ENCODE measurements around the gene MROH9. TPM values are rescaled to one million over a fixed set of nuclear protein-coding genes. Genes with fewer than 3 reads are reported as not detected.

Gene MROH9
- total RNA-seq, 1 experiment from 2014 or later: not detected

GRCh38 chr1:171017426-171017825, 82.1 kb downstream of the MROH9 start:
- Histone ChIP-seq H3K79me2 (ENCODE audit: insufficient read depth, low read length) (no peaks in the 10 kb centered on the region), H3K9me3 (ENCODE audit: control insufficient read depth in 1 of 2, insufficient read depth in 1 of 2, low read depth in 1 of 2, low read length in 2 of 2) (no peaks in the 10 kb centered on the region), H3K27ac (ENCODE audit: low read depth, low read length) (no peak overlapping the region), H3K27me3 (ENCODE audit: insufficient read depth, low read length) (no peaks in the 10 kb centered on the region), H3K4me1 (ENCODE audit: control insufficient read depth in 1 of 2, insufficient read depth in 2 of 2, low read length in 2 of 2) (no peaks in the 10 kb centered on the region), H3K9me2 (ENCODE audit: insufficient read depth) (no peaks in the 10 kb centered on the region), H3K9ac (ENCODE audit: low read length) (no peak overlapping the region), H3K36me3 (ENCODE audit: control insufficient read depth in 1 of 2, insufficient read depth in 2 of 2, low read length in 2 of 2) (no peaks in the 10 kb centered on the region), H2AFZ (ENCODE audit: low read depth, low read length, poor library complexity, severe bottlenecking) (no peak overlapping the region), H4K20me1 (ENCODE audit: insufficient read depth) (no peaks in the 10 kb centered on the region), H3K4me2 (ENCODE audit: low read length) (no peak overlapping the region), H3K4me3 (replicated peaks in 1 of 2; ENCODE audit: low read depth in 1 of 2, low read length in 2 of 2) (no peak overlapping the region)
- intact Hi-C loops (cut with micrococcal nuclease): no loop called here
- no peak for ATAC-seq
- ChIA-PET POLR2A (no interaction called here), CTCF (no interaction called here), RAD21 (ENCODE audit: low non-redundant PET in 1 of 2, low total read pairs in 2 of 2, uncharacterized antibody in 2 of 2, unreplicated experiment in 2 of 2) (no interaction called here)
- no peak for TF ChIP-seq ZNF274 (IDR thresholded peaks at IDR 0.05; ENCODE audit: low read depth, low read length)
- TF ChIP-seq SIN3A (IDR thresholded peaks at IDR 0.05; ENCODE audit: low read depth): no peak
- no peak for TF ChIP-seq ELF1 (IDR thresholded peaks at IDR 0.05; ENCODE audit: borderline replicate concordance, low read depth)
- TF ChIP-seq ZFX (IDR thresholded peaks at IDR 0.05): no peak
- TF ChIP-seq ATF3 (IDR thresholded peaks at IDR 0.05): no peak
- no peak for TF ChIP-seq EZH2phosphoT487 (IDR thresholded peaks at IDR 0.05; ENCODE audit: borderline replicate concordance)
- TF ChIP-seq TCF7L2 (IDR thresholded peaks at IDR 0.05; ENCODE audit: borderline replicate concordance, extremely low read depth, insufficient read depth, insufficient read length): no peak
- BruUV-seq (replicated peaks): no TSS peak
- no peak for DNase-seq (ENCODE audit: low read depth, low spot score)

GRCh38 chr1:171019971-171020370, 84.6 kb downstream of the MROH9 start:
- no peaks in the 10 kb centered on the region for H3K4me1 ChIP-seq (ENCODE audit: control insufficient read depth in 1 of 2, insufficient read depth in 2 of 2, low read length in 2 of 2)
- no peak overlapping the region for H3K4me2 ChIP-seq (ENCODE audit: low read length)
- no peaks in the 10 kb centered on the region for H3K79me2 ChIP-seq (ENCODE audit: insufficient read depth, low read length)
- DNase-seq (ENCODE audit: low read depth, low spot score) (no peak), ATAC-seq (no peak)
- no peaks in the 10 kb centered on the region for H4K20me1 ChIP-seq (ENCODE audit: insufficient read depth)
- no peak overlapping the region for H2AFZ ChIP-seq (ENCODE audit: low read depth, low read length, poor library complexity, severe bottlenecking)
- ChIA-PET CTCF (no interaction called here), POLR2A (no interaction called here), RAD21 (ENCODE audit: low non-redundant PET in 1 of 2, low total read pairs in 2 of 2, uncharacterized antibody in 2 of 2, unreplicated experiment in 2 of 2) (no interaction called here)
- no peaks in the 10 kb centered on the region for H3K27me3 ChIP-seq (ENCODE audit: insufficient read depth, low read length)
- H3K9ac ChIP-seq (ENCODE audit: low read length): no peak overlapping the region
- H3K9me3 ChIP-seq (ENCODE audit: control insufficient read depth in 1 of 2, insufficient read depth in 1 of 2, low read depth in 1 of 2, low read length in 2 of 2): no peaks in the 10 kb centered on the region
- no peak overlapping the region for H3K4me3 ChIP-seq (replicated peaks in 1 of 2; ENCODE audit: low read depth in 1 of 2, low read length in 2 of 2)
- BruUV-seq (replicated peaks): no TSS peak
- H3K9me2 ChIP-seq (ENCODE audit: insufficient read depth): no peaks in the 10 kb centered on the region
- intact Hi-C loops (cut with micrococcal nuclease): no loop called here
- no peaks in the 10 kb centered on the region for H3K36me3 ChIP-seq (ENCODE audit: control insufficient read depth in 1 of 2, insufficient read depth in 2 of 2, low read length in 2 of 2)
- H3K27ac ChIP-seq (ENCODE audit: low read depth, low read length): no peak overlapping the region
- TF ChIP-seq, protein P1, sequence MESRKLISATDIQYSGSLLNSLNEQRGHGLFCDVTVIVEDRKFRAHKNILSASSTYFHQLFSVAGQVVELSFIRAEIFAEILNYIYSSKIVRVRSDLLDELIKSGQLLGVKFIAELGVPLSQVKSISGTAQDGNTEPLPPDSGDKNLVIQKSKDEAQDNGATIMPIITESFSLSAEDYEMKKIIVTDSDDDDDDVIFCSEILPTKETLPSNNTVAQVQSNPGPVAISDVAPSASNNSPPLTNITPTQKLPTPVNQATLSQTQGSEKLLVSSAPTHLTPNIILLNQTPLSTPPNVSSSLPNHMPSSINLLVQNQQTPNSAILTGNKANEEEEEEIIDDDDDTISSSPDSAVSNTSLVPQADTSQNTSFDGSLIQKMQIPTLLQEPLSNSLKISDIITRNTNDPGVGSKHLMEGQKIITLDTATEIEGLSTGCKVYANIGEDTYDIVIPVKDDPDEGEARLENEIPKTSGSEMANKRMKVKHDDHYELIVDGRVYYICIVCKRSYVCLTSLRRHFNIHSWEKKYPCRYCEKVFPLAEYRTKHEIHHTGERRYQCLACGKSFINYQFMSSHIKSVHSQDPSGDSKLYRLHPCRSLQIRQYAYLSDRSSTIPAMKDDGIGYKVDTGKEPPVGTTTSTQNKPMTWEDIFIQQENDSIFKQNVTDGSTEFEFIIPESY (IDR thresholded peaks at IDR 0.05; ENCODE audit: extremely low read depth, insufficient replicate concordance, low read length): no peak
- TF ChIP-seq EGR1 (IDR thresholded peaks at IDR 0.05; ENCODE audit: low read depth) (no peak), CEBPB (IDR thresholded peaks at IDR 0.05; ENCODE audit: low read depth) (no peak), YY1 (IDR thresholded peaks at IDR 0.05; ENCODE audit: extremely low read depth, insufficient replicate concordance, low read depth, low read length) (no peak), EZH2 (IDR thresholded peaks at IDR 0.05) (no peak), POLR2A (IDR thresholded peaks at IDR 0.05; ENCODE audit: borderline replicate concordance, extremely low read depth, insufficient read depth, insufficient read length) (no peak), FOSL1 (IDR thresholded peaks at IDR 0.05; ENCODE audit: low read depth) (no peak), EZH2phosphoT487 (IDR thresholded peaks at IDR 0.05; ENCODE audit: borderline replicate concordance) (no peak)
- TF ChIP-seq, protein P2, sequence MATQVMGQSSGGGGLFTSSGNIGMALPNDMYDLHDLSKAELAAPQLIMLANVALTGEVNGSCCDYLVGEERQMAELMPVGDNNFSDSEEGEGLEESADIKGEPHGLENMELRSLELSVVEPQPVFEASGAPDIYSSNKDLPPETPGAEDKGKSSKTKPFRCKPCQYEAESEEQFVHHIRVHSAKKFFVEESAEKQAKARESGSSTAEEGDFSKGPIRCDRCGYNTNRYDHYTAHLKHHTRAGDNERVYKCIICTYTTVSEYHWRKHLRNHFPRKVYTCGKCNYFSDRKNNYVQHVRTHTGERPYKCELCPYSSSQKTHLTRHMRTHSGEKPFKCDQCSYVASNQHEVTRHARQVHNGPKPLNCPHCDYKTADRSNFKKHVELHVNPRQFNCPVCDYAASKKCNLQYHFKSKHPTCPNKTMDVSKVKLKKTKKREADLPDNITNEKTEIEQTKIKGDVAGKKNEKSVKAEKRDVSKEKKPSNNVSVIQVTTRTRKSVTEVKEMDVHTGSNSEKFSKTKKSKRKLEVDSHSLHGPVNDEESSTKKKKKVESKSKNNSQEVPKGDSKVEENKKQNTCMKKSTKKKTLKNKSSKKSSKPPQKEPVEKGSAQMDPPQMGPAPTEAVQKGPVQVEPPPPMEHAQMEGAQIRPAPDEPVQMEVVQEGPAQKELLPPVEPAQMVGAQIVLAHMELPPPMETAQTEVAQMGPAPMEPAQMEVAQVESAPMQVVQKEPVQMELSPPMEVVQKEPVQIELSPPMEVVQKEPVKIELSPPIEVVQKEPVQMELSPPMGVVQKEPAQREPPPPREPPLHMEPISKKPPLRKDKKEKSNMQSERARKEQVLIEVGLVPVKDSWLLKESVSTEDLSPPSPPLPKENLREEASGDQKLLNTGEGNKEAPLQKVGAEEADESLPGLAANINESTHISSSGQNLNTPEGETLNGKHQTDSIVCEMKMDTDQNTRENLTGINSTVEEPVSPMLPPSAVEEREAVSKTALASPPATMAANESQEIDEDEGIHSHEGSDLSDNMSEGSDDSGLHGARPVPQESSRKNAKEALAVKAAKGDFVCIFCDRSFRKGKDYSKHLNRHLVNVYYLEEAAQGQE (IDR thresholded peaks at IDR 0.05; ENCODE audit: low read depth): no peak
- TF ChIP-seq, protein P3, sequence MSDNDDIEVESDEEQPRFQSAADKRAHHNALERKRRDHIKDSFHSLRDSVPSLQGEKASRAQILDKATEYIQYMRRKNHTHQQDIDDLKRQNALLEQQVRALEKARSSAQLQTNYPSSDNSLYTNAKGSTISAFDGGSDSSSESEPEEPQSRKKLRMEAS (IDR thresholded peaks at IDR 0.05): no peak

Measured in HCT116 (cell line).